Fibroblast of mammary gland (primary cell): ENCODE results near the gene YKT6.

ENCODE experiments used
- DNase-seq: peaks from one replicate; pipeline ENCODE4 v3.0.0-alpha.2; 2010; ENCODE audit warnings: low read depth
- H3K4me3 ChIP-seq: 2 replicates; pipeline ENCODE4 v1.5.1; 2011; ENCODE audit warnings: low read depth, mild to moderate bottlenecking, low read length, moderate library complexity; ENCODE audit not compliant: control insufficient read depth
- CTCF ChIP-seq: conservative IDR thresholded peaks from 2 replicates; pipeline ENCODE4 v1.5.1; 2011; ENCODE audit warnings: low read depth, low read length, inconsistent platforms; ENCODE audit not compliant: control insufficient read depth, insufficient read depth

YKT6 gene

GRCh38 chr7:44262031-44262430 lies 61.3 kb downstream of the YKT6 start:
- no peak overlapping the region for H3K4me3 ChIP-seq
- TF ChIP-seq CTCF = no peak
- DNase-seq = no peak

GRCh38 chr7:44263326-44264082 lies 62.7 kb downstream of the YKT6 start:
- no peak for TF ChIP-seq CTCF
- no peak for DNase-seq

More at GRCh38 chr7:44263326-44264082, 62.7 kb downstream of the YKT6 start:
- no peak overlapping the region for H3K4me3 ChIP-seq
